Neural progenitor cell (in vitro differentiated cells): Measurements from ENCODE around the gene CAPN10. TPM values are rescaled to one million over a fixed set of nuclear protein-coding genes. Genes with fewer than 3 reads are reported as not detected.

Experiments used
- DNase-seq: peaks from one replicate; pipeline ENCODE4 v3.0.0-alpha.2; 2016; ENCODE audit warnings: low spot score
- H2AFZ ChIP-seq: fragments of 200-600 bp; sonication (generic); replicated peaks from 2 replicates; pipeline ENCODE4 v1.6.1; 2016; ENCODE audit warnings: antibody characterized with exemption
- H3F3A ChIP-seq: fragments of 200-600 bp; sonication (generic); 2 replicates; pipeline ENCODE4 v1.6.1; 2016; ENCODE audit warnings: antibody characterized with exemption, low read depth
- H3K27ac ChIP-seq: fragments of 200-600 bp; sonication (generic); 2 replicates; pipeline ENCODE4 v1.5.1; 2016; ENCODE audit warnings: mild to moderate bottlenecking
- H3K27me3 ChIP-seq: fragments of 200-600 bp; sonication (generic); 2 replicates; pipeline ENCODE4 v1.6.1; 2016; ENCODE audit warnings: mild to moderate bottlenecking, moderate library complexity
- H3K36me3 ChIP-seq: fragments of 200-600 bp; sonication (generic); 2 replicates; pipeline ENCODE4 v1.5.1; 2016
- H3K4me1 ChIP-seq: fragments of 200-600 bp; sonication (generic); 2 replicates; pipeline ENCODE4 v1.6.1; 2016; ENCODE audit warnings: mixed run types
- H3K4me2 ChIP-seq: fragments of 200-600 bp; sonication (generic); 2 replicates; pipeline ENCODE4 v1.6.1; 2016
- H3K4me3 ChIP-seq: fragments of 200-600 bp; sonication (generic); 2 replicates; pipeline ENCODE4 v1.5.1; 2016
- H3K79me2 ChIP-seq: fragments of 200-600 bp; sonication (generic); 2 replicates; pipeline ENCODE4 v1.6.1; 2016; ENCODE audit warnings: low read depth
- H3K9ac ChIP-seq: fragments of 200-600 bp; sonication (generic); 2 replicates; pipeline ENCODE4 v1.6.1; 2016
- H3K9me3 ChIP-seq: fragments of 200-600 bp; sonication (generic); 2 replicates; pipeline ENCODE4 v1.5.1; 2016; ENCODE audit warnings: low read depth
- H4K20me1 ChIP-seq: fragments of 200-600 bp; sonication (generic); 2 replicates; pipeline ENCODE4 v1.6.1; 2016; ENCODE audit warnings: low read depth
- H3K27ac Mint-ChIP-seq: 3 replicates; pipeline ENCODE4 v1.8.0; 2021; ENCODE audit warnings: mixed read lengths
- H3K27me3 Mint-ChIP-seq: 2 replicates; pipeline ENCODE4 v1.8.0; 2022; ENCODE audit warnings: low read depth, mild to moderate bottlenecking, inconsistent platforms, moderate library complexity, mixed read lengths; ENCODE audit not compliant: insufficient read depth
- H3K36me3 Mint-ChIP-seq: 3 replicates; pipeline ENCODE4 v1.8.0; 2021; ENCODE audit warnings: mixed read lengths
- H3K4me1 Mint-ChIP-seq: 3 replicates; pipeline ENCODE4 v1.8.0; 2021; ENCODE audit warnings: mixed read lengths
- H3K4me3 Mint-ChIP-seq: 3 replicates; pipeline ENCODE4 v1.8.0; 2021; ENCODE audit warnings: mild to moderate bottlenecking, moderate library complexity, mixed read lengths
- H3K9me3 Mint-ChIP-seq: 3 replicates; pipeline ENCODE4 v1.8.0; 2020; ENCODE audit warnings: mixed read lengths
- CTCF ChIP-seq: fragments of 200-600 bp; sonication (generic); IDR thresholded peaks from 2 replicates; pipeline ENCODE4 v1.5.1; 2017; ENCODE audit warnings: antibody characterized with exemption, mild to moderate bottlenecking
- EZH2 ChIP-seq: fragments of 200-600 bp; sonication (generic); IDR thresholded peaks from 2 replicates; pipeline ENCODE4 v1.6.1; 2017; ENCODE audit warnings: antibody characterized with exemption, mild to moderate bottlenecking, moderate library complexity
- EZH2phosphoT487 ChIP-seq: fragments of 200-600 bp; sonication (generic); IDR thresholded peaks from 2 replicates; pipeline ENCODE4 v1.6.1; 2017; ENCODE audit warnings: antibody characterized with exemption
- total RNA-seq: library from RNA; depleted of rRNA; stranded (reverse); fragments of >200 nt; gene quantifications from 2 replicates; pipeline ENCODE4 v1.2.3, GENCODE V29; 2015; ENCODE audit warnings: low replicate concordance

The CAPN10 gene
- total RNA-seq, 1 donor from 2014 or later, result 16.1 TPM

- peak overlapping the region; percentile 95 for H3K4me3 Mint-ChIP-seq
- no peak overlapping the region for H3K27ac Mint-ChIP-seq
- H3F3A ChIP-seq, result no peaks in the 10 kb centered on the region
- no peak for DNase-seq
- no peak overlapping the region for H3K27ac ChIP-seq
- H4K20me1 ChIP-seq, result peaks cover 46% of the 10 kb centered on the region
- no peak overlapping the region for H2AFZ ChIP-seq
- no peaks in the 10 kb centered on the region for H3K9me3 Mint-ChIP-seq
- peak overlapping the region; percentile 91 for H3K4me2 ChIP-seq
- peaks cover 19% of the 10 kb centered on the region for H3K4me1 ChIP-seq
- no peaks in the 10 kb centered on the region for H3K27me3 Mint-ChIP-seq
- peaks cover 9% of the 10 kb centered on the region for H3K36me3 Mint-ChIP-seq
- H3K36me3 ChIP-seq, result no peaks in the 10 kb centered on the region
- H3K27me3 ChIP-seq, result no peaks in the 10 kb centered on the region
- TF ChIP-seq CTCF (no peak), EZH2 (no peak), EZH2phosphoT487 (no peak)
- H3K79me2 ChIP-seq, result peaks cover 63% of the 10 kb centered on the region
- no peaks in the 10 kb centered on the region for H3K9me3 ChIP-seq
- H3K9ac ChIP-seq, result no peak overlapping the region
- peaks cover 30% of the 10 kb centered on the region for H3K4me1 Mint-ChIP-seq
- H3K4me3 ChIP-seq, result no peak overlapping the region
Observed at GRCh38 chr2:240588669-240589068, 2.1 kb downstream of the CAPN10 start.

- no peaks in the 10 kb centered on the region for H3K27me3 ChIP-seq
- H3K4me2 ChIP-seq, result no peak overlapping the region
- peaks cover 56% of the 10 kb centered on the region for H3K79me2 ChIP-seq
- H3F3A ChIP-seq, result no peaks in the 10 kb centered on the region
- H3K4me1 Mint-ChIP-seq, result peaks cover 29% of the 10 kb centered on the region
- H3K36me3 ChIP-seq, result no peaks in the 10 kb centered on the region
- peaks cover 46% of the 10 kb centered on the region for H4K20me1 ChIP-seq
- no peak for TF ChIP-seq EZH2
- no peak for TF ChIP-seq EZH2phosphoT487
- no peak for TF ChIP-seq CTCF
- no peaks in the 10 kb centered on the region for H3K27me3 Mint-ChIP-seq
- no peak overlapping the region for H3K27ac ChIP-seq
- no peak overlapping the region for H3K4me3 ChIP-seq
- H3K27ac Mint-ChIP-seq, result no peak overlapping the region
- H3K36me3 Mint-ChIP-seq, result peaks cover 9% of the 10 kb centered on the region
- H2AFZ ChIP-seq, result no peak overlapping the region
- H3K9me3 ChIP-seq, result no peaks in the 10 kb centered on the region
- peak overlapping the region; percentile 95 for H3K4me3 Mint-ChIP-seq
- no peak overlapping the region for H3K9ac ChIP-seq
- DNase-seq, result no peak
- H3K9me3 Mint-ChIP-seq, result no peaks in the 10 kb centered on the region
- H3K4me1 ChIP-seq, result peaks cover 19% of the 10 kb centered on the region
Observed at GRCh38 chr2:240589375-240589774, 2.8 kb downstream of the CAPN10 start.

- no peaks in the 10 kb centered on the region for H3K9me3 Mint-ChIP-seq
- H3K4me2 ChIP-seq, result no peak overlapping the region
- H3K4me1 Mint-ChIP-seq, result peaks cover 24% of the 10 kb centered on the region
- no peak overlapping the region for H2AFZ ChIP-seq
- no peaks in the 10 kb centered on the region for H3K27me3 Mint-ChIP-seq
- no peak for TF ChIP-seq CTCF
- TF ChIP-seq EZH2, result no peak
- TF ChIP-seq EZH2phosphoT487, result no peak
- peaks cover 42% of the 10 kb centered on the region for H4K20me1 ChIP-seq
- DNase-seq, result no peak
- no peaks in the 10 kb centered on the region for H3F3A ChIP-seq
- H3K36me3 Mint-ChIP-seq, result peaks cover 9% of the 10 kb centered on the region
- H3K27me3 ChIP-seq, result no peaks in the 10 kb centered on the region
- H3K9me3 ChIP-seq, result no peaks in the 10 kb centered on the region
- H3K79me2 ChIP-seq, result peaks cover 50% of the 10 kb centered on the region
- no peaks in the 10 kb centered on the region for H3K36me3 ChIP-seq
- H3K27ac ChIP-seq, result no peak overlapping the region
- no peak overlapping the region for H3K27ac Mint-ChIP-seq
- no peak overlapping the region for H3K4me3 ChIP-seq
- H3K4me1 ChIP-seq, result peaks cover 15% of the 10 kb centered on the region
- H3K9ac ChIP-seq, result no peak overlapping the region
- no peak overlapping the region for H3K4me3 Mint-ChIP-seq
Observed at GRCh38 chr2:240589850-240590525, 3.5 kb downstream of the CAPN10 start.
